Activated CD4-positive, alpha-beta memory T cell treated with anti-CD3 and anti-CD28 coated beads, Interleukin-2, amount 10 ng/mL, durations not matched to agents 7 days and 5 days (primary cell): ENCODE measurements around the gene RNF222. TPM values are rescaled to one million over a fixed set of nuclear protein-coding genes. Genes with fewer than 3 reads are reported as not detected.
"Not testable (repeated sequence)": the region's sequence is repeated elsewhere in the genome, so short reads cannot be mapped to it uniquely, and the experiment has no call there.

Source experiments
- CTCF ChIA-PET: fragments of 350-600 bp; sonication (Branson Sonifier 250); formaldehyde crosslinking; loops from one replicate; lab custom pipeline; 2021; ENCODE audit warnings: antibody characterized with exemption, inconsistent platforms; lab: Charles Lee
- POLR2A ChIA-PET: fragments of 350-600 bp; sonication (Branson Sonifier 250); formaldehyde crosslinking; loops from one replicate; lab custom pipeline; 2021; ENCODE audit warnings: antibody characterized with exemption; lab: Charles Lee
- DNase-seq: peaks from one replicate; pipeline ENCODE4 v3.0.0-alpha.2; 2020
- H3K27ac Mint-ChIP-seq: one replicate; pipeline ENCODE4 v1.8.0; 2021; ENCODE audit warnings: mild to moderate bottlenecking, mixed read lengths
- H3K27me3 Mint-ChIP-seq: one replicate; pipeline ENCODE4 v1.8.0; 2021; ENCODE audit warnings: mixed read lengths
- H3K36me3 Mint-ChIP-seq: one replicate; pipeline ENCODE4 v1.8.0; 2021; ENCODE audit warnings: low read depth, mixed read lengths
- H3K4me1 Mint-ChIP-seq: one replicate; pipeline ENCODE4 v1.8.0; 2021; ENCODE audit warnings: mixed read lengths
- H3K4me3 Mint-ChIP-seq: one replicate; pipeline ENCODE4 v1.8.0; 2021; ENCODE audit warnings: mild to moderate bottlenecking, mixed read lengths
- H3K9me3 Mint-ChIP-seq: one replicate; pipeline ENCODE4 v1.8.0; 2021; ENCODE audit warnings: mixed read lengths
- total RNA-seq, 2 experiments: library from RNA; stranded (reverse); gene quantifications; one replicate each; pipeline ENCODE4 v1.2.3, GENCODE V29; 2021

RNF222 gene
- total RNA-seq, 2 experiments from 2014 or later, result 0.18 TPM; not detected in 1

GRCh38 chr17:8375738-8376259 lies 21.8 kb downstream of the RNF222 start:
- no peaks in the 10 kb centered on the region for H3K9me3 Mint-ChIP-seq
- H3K36me3 Mint-ChIP-seq, result peaks cover 51% of the 10 kb centered on the region
- no peaks in the 10 kb centered on the region for H3K27me3 Mint-ChIP-seq
- POLR2A ChIA-PET, result interaction anchor here (0.7 to 3.1 kb wide), 8 partner anchors 11 to 202 kb away, joined by 3 to 18 read pairs (median 4); partner anchors contain the start of genes CTC1, PFAS and SLC25A35
- peak overlapping the region; percentile 75 for H3K4me3 Mint-ChIP-seq
- H3K4me1 Mint-ChIP-seq, result peaks cover 52% of the 10 kb centered on the region
- H3K27ac Mint-ChIP-seq, result peak overlapping the region; percentile 80
- CTCF ChIA-PET, result interaction anchor here (0.7 to 2.8 kb wide), 6 partner anchors 8 to 186 kb away, joined by 3 to 11 read pairs (median 6); partner anchors contain the start of gene BORCS6
- no peak for DNase-seq

GRCh38 chr17:8373856-8374255 lies 23.8 kb downstream of the RNF222 start:
- H3K27ac Mint-ChIP-seq, POLR2A ChIA-PET, H3K27me3 Mint-ChIP-seq, CTCF ChIA-PET, H3K9me3 Mint-ChIP-seq, H3K4me3 Mint-ChIP-seq, DNase-seq: not testable (repeated sequence)
- H3K4me1 Mint-ChIP-seq, result peaks cover 34% of the 10 kb centered on the region
- H3K36me3 Mint-ChIP-seq, result peaks cover 47% of the 10 kb centered on the region

- ChIA-PET POLR2A (no interaction called here), CTCF (no interaction called here)
- Mint-ChIP-seq H3K9me3 (no peaks in the 10 kb centered on the region), H3K27me3 (no peaks in the 10 kb centered on the region), H3K4me3 (no peak overlapping the region), H3K27ac (no peak overlapping the region), H3K36me3 (peaks cover 33% of the 10 kb centered on the region), H3K4me1 (peaks cover 21% of the 10 kb centered on the region)
- no peak for DNase-seq
Measured at GRCh38 chr17:8372422-8372821, 25.2 kb downstream of the RNF222 start.

- no peak for DNase-seq
- CTCF ChIA-PET, result interaction anchor here (1.1 kb wide), 1 partner anchor 253 kb away, joined by 3 read pairs; the partner anchor contains the start of gene ALOXE3
- peaks cover 26% of the 10 kb centered on the region for H3K36me3 Mint-ChIP-seq
- no peaks in the 10 kb centered on the region for H3K27me3 Mint-ChIP-seq
- H3K4me1 Mint-ChIP-seq, result peaks cover 15% of the 10 kb centered on the region
- no peak overlapping the region for H3K4me3 Mint-ChIP-seq
- H3K9me3 Mint-ChIP-seq, result no peaks in the 10 kb centered on the region
- H3K27ac Mint-ChIP-seq, result no peak overlapping the region
- POLR2A ChIA-PET, result no interaction called here
Measured at GRCh38 chr17:8371786-8372185, 25.8 kb downstream of the RNF222 start.

- ChIA-PET POLR2A (interaction anchor here (1.2 to 1.7 kb wide), 2 partner anchors 8 to 12 kb away, joined by 3 to 6 read pairs; no protein-coding TSS in a partner anchor), CTCF (interaction anchor here (1.0 kb wide), 2 partner anchors 14 to 38 kb away, joined by 3 to 4 read pairs; no protein-coding TSS in a partner anchor)
- H3K36me3 Mint-ChIP-seq, result peaks cover 15% of the 10 kb centered on the region
- H3K27ac Mint-ChIP-seq, result no peak overlapping the region
- no peak for DNase-seq
- no peaks in the 10 kb centered on the region for H3K9me3 Mint-ChIP-seq
- H3K4me1 Mint-ChIP-seq, result peaks cover 2% of the 10 kb centered on the region
- no peaks in the 10 kb centered on the region for H3K27me3 Mint-ChIP-seq
- no peak overlapping the region for H3K4me3 Mint-ChIP-seq
Measured at GRCh38 chr17:8369944-8370343, 27.7 kb downstream of the RNF222 start.

GRCh38 chr17:8368193-8368592 lies 29.4 kb downstream of the RNF222 start:
- POLR2A ChIA-PET, result no interaction called here
- Mint-ChIP-seq H3K4me3 (no peak overlapping the region), H3K9me3 (no peaks in the 10 kb centered on the region), H3K4me1 (no peaks in the 10 kb centered on the region), H3K27me3 (no peaks in the 10 kb centered on the region), H3K27ac (no peak overlapping the region), H3K36me3 (peaks cover 15% of the 10 kb centered on the region)
- no peak for DNase-seq
- CTCF ChIA-PET, result no interaction called here

GRCh38 chr17:8366231-8366630 lies 31.4 kb downstream of the RNF222 start:
- Mint-ChIP-seq H3K4me1 (no peaks in the 10 kb centered on the region), H3K36me3 (peaks cover 15% of the 10 kb centered on the region), H3K4me3 (no peak overlapping the region), H3K27ac (no peak overlapping the region), H3K27me3 (no peaks in the 10 kb centered on the region), H3K9me3 (no peaks in the 10 kb centered on the region)
- POLR2A ChIA-PET, result interaction anchor here (1.7 kb wide), 1 partner anchor 10 kb away, joined by 6 read pairs; the partner anchor contains the start of gene KRABD2
- DNase-seq, result no peak
- CTCF ChIA-PET, result interaction anchor here (0.9 kb wide), 1 partner anchor 11 kb away, joined by 3 read pairs; the partner anchor contains the start of gene KRABD2

GRCh38 chr17:8365143-8365542 lies 32.5 kb downstream of the RNF222 start:
- Mint-ChIP-seq H3K36me3 (peaks cover 13% of the 10 kb centered on the region), H3K4me1 (peaks cover 1% of the 10 kb centered on the region), H3K4me3 (no peak overlapping the region), H3K27me3 (no peaks in the 10 kb centered on the region), H3K27ac (no peak overlapping the region), H3K9me3 (no peaks in the 10 kb centered on the region)
- CTCF ChIA-PET, result interaction anchor here (0.9 kb wide), 1 partner anchor 12 kb away, joined by 3 read pairs; the partner anchor contains the start of gene KRABD2
- DNase-seq, result no peak
- POLR2A ChIA-PET, result interaction anchor here (1.7 kb wide), 1 partner anchor 11 kb away, joined by 6 read pairs; the partner anchor contains the start of gene KRABD2

- peaks cover 3% of the 10 kb centered on the region for H3K4me1 Mint-ChIP-seq
- POLR2A ChIA-PET, result interaction anchor here (1.0 kb wide), 1 partner anchor 14 kb away, joined by 3 read pairs; no protein-coding TSS in a partner anchor
- H3K36me3 Mint-ChIP-seq, result no peaks in the 10 kb centered on the region
- no peak for DNase-seq
- no peak overlapping the region for H3K27ac Mint-ChIP-seq
- no peaks in the 10 kb centered on the region for H3K9me3 Mint-ChIP-seq
- H3K27me3 Mint-ChIP-seq, result peaks cover 3% of the 10 kb centered on the region
- CTCF ChIA-PET, result no interaction called here
- no peak overlapping the region for H3K4me3 Mint-ChIP-seq
Measured at GRCh38 chr17:8362651-8363332, 34.8 kb downstream of the RNF222 start.

- Mint-ChIP-seq H3K27me3 (peaks cover 3% of the 10 kb centered on the region), H3K4me3 (no peak overlapping the region), H3K9me3 (no peaks in the 10 kb centered on the region), H3K4me1 (peaks cover 3% of the 10 kb centered on the region), H3K27ac (no peak overlapping the region), H3K36me3 (no peaks in the 10 kb centered on the region)
- POLR2A ChIA-PET, result no interaction called here
- no peak for DNase-seq
- CTCF ChIA-PET, result interaction anchor here (1.8 kb wide), 1 partner anchor 16 kb away, joined by 8 read pairs; the partner anchor contains the start of gene KRABD2
Measured at GRCh38 chr17:8360751-8361150, 36.9 kb downstream of the RNF222 start.

GRCh38 chr17:8360260-8360659 lies 37.4 kb downstream of the RNF222 start:
- Mint-ChIP-seq H3K4me3 (no peak overlapping the region), H3K27ac (no peak overlapping the region), H3K4me1 (peaks cover 3% of the 10 kb centered on the region), H3K27me3 (peaks cover 3% of the 10 kb centered on the region), H3K36me3 (no peaks in the 10 kb centered on the region), H3K9me3 (no peaks in the 10 kb centered on the region)
- POLR2A ChIA-PET, result no interaction called here
- CTCF ChIA-PET, result interaction anchor here (1.8 kb wide), 1 partner anchor 16 kb away, joined by 8 read pairs; the partner anchor contains the start of gene KRABD2
- no peak for DNase-seq

- Mint-ChIP-seq H3K4me3 (no peak overlapping the region), H3K9me3 (no peaks in the 10 kb centered on the region), H3K36me3 (no peaks in the 10 kb centered on the region), H3K27ac (no peak overlapping the region), H3K27me3 (peaks cover 3% of the 10 kb centered on the region), H3K4me1 (peaks cover 3% of the 10 kb centered on the region)
- POLR2A ChIA-PET, result no interaction called here
- CTCF ChIA-PET, result no interaction called here
- DNase-seq, result no peak
Measured at GRCh38 chr17:8359769-8360168, 37.9 kb downstream of the RNF222 start.

GRCh38 chr17:8357910-8358309 lies 39.7 kb downstream of the RNF222 start:
- ChIA-PET POLR2A (no interaction called here), CTCF (interaction anchor here (1.7 kb wide), 1 partner anchor 52 kb away, joined by 3 read pairs; no protein-coding TSS in a partner anchor)
- peaks cover 6% of the 10 kb centered on the region for H3K27me3 Mint-ChIP-seq
- H3K27ac Mint-ChIP-seq, result no peak overlapping the region
- H3K4me1 Mint-ChIP-seq, result peaks cover 3% of the 10 kb centered on the region
- no peak for DNase-seq
- H3K9me3 Mint-ChIP-seq, result no peaks in the 10 kb centered on the region
- H3K36me3 Mint-ChIP-seq, result no peaks in the 10 kb centered on the region
- H3K4me3 Mint-ChIP-seq, result no peak overlapping the region
